K562 (cell line): ENCODE measurements around the gene CAMK1D. TPM values are rescaled to one million over a fixed set of nuclear protein-coding genes. Genes with fewer than 3 reads are reported as not detected.

Source experiments
- ATAC-seq: fragments of 200-7000 bp; cut with Tn5 transposase; 3 replicates; pipeline ENCODE4 v1.9.1; 2020; ENCODE audit warnings: moderate library complexity
- BruUV-seq: library from RNA; stranded (reverse); fragments of 400-500 nt; replicated peaks from 2 replicates; lab custom pipeline; 2021; lab: Mats Ljungman, UMichigan
- CTCF ChIA-PET: fragments of 300-600 bp; formaldehyde crosslinking; extraction: SDS; loops from one replicate; lab custom pipeline; 2021; ENCODE audit warnings: low intra/inter-chr PET ratio; lab: Yijun Ruan, JAX
- POLR2A ChIA-PET: fragments of 300-600, 350-650 bp; sonication (Branson Sonifier 250); formaldehyde crosslinking; extraction: SDS; loops from one replicate; lab custom pipeline; 2021; ENCODE audit warnings: antibody characterized with exemption, inconsistent platforms; lab: Yijun Ruan, JAX
- DNase-seq, 4 experiments: peaks; one replicate each; pipeline versions ENCODE4 v3.0.0 to v3.0.0-alpha.2; 2011 to 2018; ENCODE audit warnings: low spot score in 3 of 4, mixed read lengths in 3 of 4; ENCODE audit errors: extremely low read depth in 1 of 4
- FAIRE-seq: peaks from 2 replicates; lab custom pipeline; 2011; peaks lifted over from hg19 to GRCh38; lab: Jason Lieb, UNC
- H2AFZ ChIP-seq: 2 replicates; pipeline ENCODE4 v1.6.0; 2011; ENCODE audit warnings: low read depth, low read length, control low read depth, inconsistent platforms
- H3K27ac ChIP-seq: fragments of 200-600 bp; 3 replicates; pipeline ENCODE4 v1.8.0; 2011; ENCODE audit warnings: low read depth, mild to moderate bottlenecking, control low read depth, inconsistent platforms, low read length, moderate library complexity, mixed read lengths; ENCODE audit errors: extremely low read depth
- H3K27me3 ChIP-seq, 2 experiments: fragments of 300-600 bp in 1 of 2; 2 replicates in 1 of 2; 3 replicates in 1 of 2; pipeline versions ENCODE4 v1.6.0 to v1.8.0; 2011; ENCODE audit warnings: inconsistent platforms in 2 of 2, low read length in 2 of 2, mild to moderate bottlenecking in 1 of 2, mixed read lengths in 1 of 2, moderate library complexity in 1 of 2; ENCODE audit not compliant: control insufficient read depth in 2 of 2, insufficient read depth in 2 of 2
- H3K36me3 ChIP-seq: fragments of 300-600 bp; 3 replicates; pipeline ENCODE4 v1.8.0; 2011; ENCODE audit warnings: mild to moderate bottlenecking, low read length, inconsistent platforms; ENCODE audit not compliant: control insufficient read depth, insufficient read depth
- H3K4me1 ChIP-seq, 2 experiments: fragments of 200-600 bp in 1 of 2; replicated peaks in 1 of 2; 2 replicates in 1 of 2; 3 replicates in 1 of 2; pipeline versions ENCODE4 v1.5.1 to v1.8.0; 2011; ENCODE audit warnings: inconsistent platforms in 2 of 2, low read length in 2 of 2, mild to moderate bottlenecking in 1 of 2, mixed read lengths in 1 of 2, moderate library complexity in 1 of 2; ENCODE audit not compliant: control insufficient read depth in 2 of 2, insufficient read depth in 2 of 2
- H3K4me2 ChIP-seq: 2 replicates; pipeline ENCODE4 v1.6.1; 2011; ENCODE audit warnings: low read length, control low read depth, inconsistent platforms, mixed read lengths; ENCODE audit not compliant: insufficient read depth
- H3K4me3 ChIP-seq: fragments of 200-600 bp; sonication (generic), shearing (Covaris generic); 2 replicates; pipeline ENCODE4 v1.5.1; 2016; ENCODE audit warnings: control low read depth, inconsistent platforms
- H3K79me2 ChIP-seq: fragments of 200-600 bp; 3 replicates; pipeline ENCODE4 v1.8.0; 2011; ENCODE audit warnings: low read length, inconsistent platforms; ENCODE audit not compliant: control insufficient read depth, insufficient read depth
- H3K9ac ChIP-seq, 2 experiments: 2 replicates each; pipeline versions ENCODE4 v1.6.0 to v1.6.1; 2011; ENCODE audit warnings: low read depth in 2 of 2, low read length in 2 of 2, control low read depth in 1 of 2, inconsistent platforms in 1 of 2, mild to moderate bottlenecking in 1 of 2, mixed read lengths in 1 of 2; ENCODE audit not compliant: insufficient read depth in 1 of 2
- H3K9me1 ChIP-seq: one replicate; pipeline ENCODE4 v1.6.0; 2011; ENCODE audit warnings: inconsistent platforms, mild to moderate bottlenecking, low read length, moderate library complexity; ENCODE audit not compliant: control insufficient read depth, insufficient read depth
- H3K9me3 ChIP-seq: replicated peaks from 2 replicates; pipeline ENCODE4 v1.5.1; 2011; ENCODE audit warnings: low read depth, low read length, inconsistent platforms; ENCODE audit not compliant: control insufficient read depth, insufficient read depth
- H4K20me1 ChIP-seq: replicated peaks from 2 replicates; pipeline ENCODE4 v1.6.1; 2011; ENCODE audit warnings: low read length, inconsistent platforms, mixed read lengths; ENCODE audit not compliant: control insufficient read depth, insufficient read depth
- CEBPG ChIP-seq, 3 experiments: fragments of 200-800 bp in 1 of 3; sonication (Bioruptor generic) in 1 of 3; sonication (generic) in 1 of 3; formaldehyde crosslinking in 1 of 3; IDR thresholded peaks in 2 of 3; conservative IDR thresholded peaks in 1 of 3; 2 replicates each; pipeline versions ENCODE4 v1.6.1 to v1.8.0; 2016 to 2022; ENCODE audit warnings: missing compliant biosample characterization in 2 of 3, missing genetic modification characterization in 2 of 3, mild to moderate bottlenecking in 1 of 3, missing genetic modification reagents in 1 of 3
- EZH2 ChIP-seq: IDR thresholded peaks from 2 replicates; pipeline ENCODE4 v1.6.1; 2012; ENCODE audit warnings: low read depth, mild to moderate bottlenecking, inconsistent platforms, low read length, borderline replicate concordance
- ZNF316 ChIP-seq: fragments of 450-650 bp; IDR thresholded peaks from 2 replicates; pipeline ENCODE4 v1.6.1; 2016
- WGBS: fragments of 100-300 bp; shearing (Covaris generic); methylation state at CpG from one replicate; pipeline ENCODE4 v1.1.6; 2016; ENCODE audit warnings: low coverage, mixed read lengths; ENCODE audit not compliant: insufficient coverage; ENCODE audit errors: missing lambda C conversion rate; 5-methylcytosine and 5-hydroxymethylcytosine counted together
- in situ Hi-C: fragments of 300-500 bp; cut with MboI; formaldehyde crosslinking; loops from 4 replicates; pipeline ENCODE4 v1.15.0; 2018; ENCODE audit warnings: inconsistent platforms, mixed read lengths
- intact Hi-C: fragments of 100-400 bp; cut with micrococcal nuclease; formaldehyde crosslinking; loops from 2 replicates; pipeline ENCODE4 v1.14.2; 2022
- polyA plus RNA-seq, 8 experiments: library from polyadenylated mRNA; depleted of rRNA in 4 of 8; stranded (reverse) in 5 of 8; unstranded in 3 of 8; fragments of >200 nt; fragmentation: Nextera tagmentation in 2 of 8; fragmentation: Illumina TruSeq in 1 of 8; extraction: Ambion mirVana in 2 of 8; extraction: Trizol in 1 of 8; gene quantifications; 2 replicates each; pipeline versions ENCODE4 v1.2.1 to v1.2.3, GENCODE V29; 2011 to 2014; ENCODE audit warnings: inconsistent platforms in 1 of 8, missing spikeins in 1 of 8
- total RNA-seq, 7 experiments: library from RNA; depleted of rRNA in 6 of 7; stranded (reverse); fragments of >200 nt in 6 of 7; fragmentation: Illumina TruSeq in 2 of 7; extraction: Trizol in 2 of 7; gene quantifications; 2 replicates each; pipeline versions ENCODE4 v1.2.1 to v1.2.3, GENCODE V29; 2011 to 2021; ENCODE audit warnings: low replicate concordance in 1 of 7
- TF ChIP-seq, protein P1 (sequence below): fragments of 450-650 bp; formaldehyde crosslinking; conservative IDR thresholded peaks from 2 replicates; pipeline ENCODE4 v1.4.0; 2022; ENCODE audit warnings: mild to moderate bottlenecking, missing genetic modification characterization

Gene CAMK1D
- total and polyA plus RNA-seq, 9 of the 15 experiments (the other 6 are each of a cell fraction or from before 2014, with no cell fraction given): 0.12 to 0.24 (median 0.20) TPM; not detected in 5

DNA sequence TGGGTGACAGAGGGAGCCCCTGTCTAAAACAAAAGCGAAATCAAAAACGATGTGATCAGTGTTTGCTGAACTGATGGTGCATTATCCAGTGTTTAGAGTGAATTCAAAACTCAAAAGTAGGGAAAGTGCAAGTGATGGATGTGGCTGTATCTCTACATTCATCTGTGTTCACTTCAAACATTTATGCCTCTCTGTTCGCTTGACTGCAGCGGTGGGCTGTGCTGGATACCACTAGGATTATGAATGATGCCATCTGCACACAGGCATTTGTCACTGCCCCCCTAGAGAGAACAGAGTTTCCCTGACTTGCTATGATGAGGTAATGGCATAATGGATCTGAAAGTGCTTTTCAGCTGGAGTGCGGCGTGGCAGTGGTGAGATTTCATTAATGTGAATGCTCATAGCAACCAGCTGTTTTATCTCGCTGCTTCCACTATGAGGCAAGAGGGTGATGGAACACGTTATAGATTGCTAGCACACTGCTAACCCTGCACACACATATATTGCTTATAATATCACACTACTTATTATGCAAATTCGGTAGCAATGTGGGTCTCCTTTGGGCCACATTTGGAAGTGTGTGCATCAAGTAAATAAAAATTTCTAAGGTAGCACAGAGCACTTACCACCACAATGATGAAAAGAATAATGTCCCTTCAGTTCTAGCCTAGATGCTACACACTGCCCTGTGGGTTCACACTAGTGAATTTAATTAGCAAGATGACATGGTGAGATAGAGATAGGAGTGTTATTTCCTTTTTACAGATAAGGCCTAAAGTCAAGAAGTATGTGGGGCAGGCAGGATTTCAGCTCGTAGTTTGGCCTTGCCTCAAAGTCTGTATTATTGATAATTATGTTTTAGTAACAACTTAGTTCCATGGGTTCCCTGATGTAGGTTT is 164.7 kb downstream of the CAMK1D start:
- WGBS: 1% methylated on average over 10 of the region's 10 CpGs
- Histone ChIP-seq H3K36me3 (no peaks in the 10 kb centered on the region), H4K20me1 (0 out of 2 replicates have a peak, but pooled peaks cover 3% of the 10 kb centered on the region), H3K9ac (no peak overlapping the region), H3K27me3 (peaks cover 20 to 32% of the 10 kb centered on the region in 2 experiments), H3K9me1 (no peaks in the 10 kb centered on the region), H3K27ac (no peak overlapping the region), H3K9me3 (no peaks in the 10 kb centered on the region), H3K4me3 (no peak overlapping the region), H2AFZ (no peak overlapping the region), H3K4me1 (no peaks in the 10 kb centered on the region), H3K79me2 (no peaks in the 10 kb centered on the region), H3K4me2 (no peak overlapping the region)
- TF ChIP-seq CEBPG (CRISPR knock-in tag; IDR thresholded peaks at IDR 0.05): no peak
- 0 out of 4 replicates have a peak, but pooled peaks of 1 of the 2 experiments have one; percentile 18 for TF ChIP-seq CEBPG (tag; conservative IDR thresholded peaks at IDR 0.05 in 1 of 2, IDR thresholded peaks at IDR 0.05 in 1 of 2)
- TF ChIP-seq EZH2: no peak
- no peak for FAIRE-seq
- no peak for DNase-seq
- in situ Hi-C loops (no loop called here), intact Hi-C loops (no loop called here)
- BruUV-seq: no TSS peak
- ChIA-PET POLR2A (no interaction called here), CTCF (no interaction called here)
- no peak for ATAC-seq

GRCh38 chr10:12518024-12518423 is 168.7 kb downstream of the CAMK1D start:
- intact Hi-C loops: no loop called here
- 0% methylated on average over 1 of the region's 1 CpG for WGBS
- no peak for TF ChIP-seq ZNF316
- TF ChIP-seq, protein P1, sequence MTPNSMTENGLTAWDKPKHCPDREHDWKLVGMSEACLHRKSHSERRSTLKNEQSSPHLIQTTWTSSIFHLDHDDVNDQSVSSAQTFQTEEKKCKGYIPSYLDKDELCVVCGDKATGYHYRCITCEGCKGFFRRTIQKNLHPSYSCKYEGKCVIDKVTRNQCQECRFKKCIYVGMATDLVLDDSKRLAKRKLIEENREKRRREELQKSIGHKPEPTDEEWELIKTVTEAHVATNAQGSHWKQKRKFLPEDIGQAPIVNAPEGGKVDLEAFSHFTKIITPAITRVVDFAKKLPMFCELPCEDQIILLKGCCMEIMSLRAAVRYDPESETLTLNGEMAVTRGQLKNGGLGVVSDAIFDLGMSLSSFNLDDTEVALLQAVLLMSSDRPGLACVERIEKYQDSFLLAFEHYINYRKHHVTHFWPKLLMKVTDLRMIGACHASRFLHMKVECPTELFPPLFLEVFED: no peak

More at GRCh38 chr10:12518024-12518423, 168.7 kb downstream of the CAMK1D start:
- no TSS peak for BruUV-seq
- H3K9me1 ChIP-seq: no peaks in the 10 kb centered on the region
- no peaks in the 10 kb centered on the region for H3K4me1 ChIP-seq
- ChIA-PET POLR2A (no interaction called here), CTCF (no interaction called here)
- H3K27me3 ChIP-seq: peaks cover 2 to 3% of the 10 kb centered on the region in 2 experiments; a peak in 4 of 5 replicates
- in situ Hi-C loops: no loop called here
- H3K27ac ChIP-seq: no peak overlapping the region
- H2AFZ ChIP-seq: no peak overlapping the region
- ATAC-seq: no peak
- H3K36me3 ChIP-seq: no peaks in the 10 kb centered on the region
- FAIRE-seq: no peak
- H4K20me1 ChIP-seq: no peaks in the 10 kb centered on the region
- no peak overlapping the region for H3K4me2 ChIP-seq
- no peaks in the 10 kb centered on the region for H3K79me2 ChIP-seq
- no peak overlapping the region for H3K4me3 ChIP-seq
- H3K9ac ChIP-seq: no peak overlapping the region
- no peak for DNase-seq
- no peaks in the 10 kb centered on the region for H3K9me3 ChIP-seq
